Hindlimb muscle (tissue), 1 donor: ENCODE data around the gene DCAF10. TPM values are rescaled to one million over a fixed set of nuclear protein-coding genes. Genes with fewer than 3 reads are reported as not detected.
"Not testable (repeated sequence)": the region's sequence is repeated elsewhere in the genome, so short reads cannot be mapped to it uniquely, and the experiment has no call there.

Source experiments
- DNase-seq: peaks from one replicate; pipeline ENCODE4 v3.0.0-alpha.2; 2013
- polyA plus RNA-seq: library from polyadenylated mRNA; unstranded; fragments of 120-200 nt; gene quantifications from one replicate; pipeline ENCODE4 v1.2.1, GENCODE V29; 2013; ENCODE audit not compliant: insufficient read length

Gene DCAF10
- polyA plus RNA-seq, 1 donor: 22.8 TPM

DNA sequence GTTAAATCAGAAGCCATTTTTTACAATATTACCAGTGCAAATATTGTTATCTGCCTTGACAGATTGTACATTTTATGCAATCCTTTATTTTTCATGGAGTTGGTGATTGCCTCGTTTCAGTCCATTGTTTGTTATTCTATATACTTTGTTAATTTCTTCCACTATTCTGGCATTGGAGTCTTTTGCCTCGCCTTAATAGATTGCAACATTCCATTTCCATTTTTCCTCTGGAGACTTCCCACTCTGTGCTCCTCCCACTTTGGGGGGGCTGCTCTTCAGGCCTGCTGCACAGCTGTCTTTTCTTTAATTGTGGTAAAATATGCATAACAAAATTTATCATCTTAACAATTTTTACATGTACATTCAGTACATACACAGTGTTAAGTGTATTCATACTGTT, 4.4 kb upstream of the DCAF10 start:
- DNase-seq: no peak

DNA sequence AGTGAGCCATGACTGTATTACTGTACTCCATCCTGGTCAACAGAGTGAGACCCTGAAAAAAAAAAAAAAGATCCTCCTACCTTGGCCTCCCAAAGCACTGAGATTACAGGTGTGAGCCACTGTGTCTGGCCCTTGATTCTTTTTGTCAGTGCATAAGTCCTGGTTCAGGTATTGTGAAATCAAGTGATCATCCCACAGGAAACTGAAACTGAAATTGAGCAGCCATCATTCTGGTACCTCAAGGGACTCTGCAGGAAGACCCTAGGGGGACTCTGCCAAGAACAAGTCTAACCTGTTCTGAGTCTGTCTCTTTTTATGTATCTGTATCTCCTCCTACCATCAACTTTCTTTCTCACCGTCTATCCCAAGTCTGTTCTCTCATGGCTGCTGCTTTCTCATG, 1.9 kb upstream of the DCAF10 start:
- DNase-seq: no peak

DNA sequence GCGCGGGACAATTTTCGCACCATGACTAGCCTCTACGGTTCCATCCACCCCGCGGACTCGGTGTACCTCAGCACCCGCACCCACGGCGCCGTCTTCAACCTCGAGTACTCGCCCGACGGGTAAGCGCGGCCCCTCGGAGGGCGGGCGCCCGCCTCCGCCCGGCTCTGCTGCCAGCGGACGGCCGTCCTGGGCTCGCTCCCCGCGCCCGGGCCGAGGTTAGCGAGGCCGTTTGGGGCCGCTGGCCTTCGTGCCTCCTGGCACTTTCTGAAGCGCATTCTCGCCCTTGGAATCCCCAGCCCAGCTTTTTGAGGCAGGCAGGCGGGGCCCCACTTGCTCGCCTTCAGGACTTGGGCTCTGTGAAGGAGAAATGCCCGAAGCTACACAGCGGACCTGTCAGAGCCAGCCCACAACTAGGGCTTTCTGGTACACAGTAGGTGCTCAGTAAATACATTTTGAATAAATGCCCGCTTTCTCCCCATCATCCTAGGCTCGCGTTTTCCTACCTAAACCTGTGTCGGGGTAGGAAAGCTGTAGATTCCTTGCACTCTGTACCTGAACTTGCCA, 772 bp downstream of the DCAF10 start:
- no peak for DNase-seq

DNA sequence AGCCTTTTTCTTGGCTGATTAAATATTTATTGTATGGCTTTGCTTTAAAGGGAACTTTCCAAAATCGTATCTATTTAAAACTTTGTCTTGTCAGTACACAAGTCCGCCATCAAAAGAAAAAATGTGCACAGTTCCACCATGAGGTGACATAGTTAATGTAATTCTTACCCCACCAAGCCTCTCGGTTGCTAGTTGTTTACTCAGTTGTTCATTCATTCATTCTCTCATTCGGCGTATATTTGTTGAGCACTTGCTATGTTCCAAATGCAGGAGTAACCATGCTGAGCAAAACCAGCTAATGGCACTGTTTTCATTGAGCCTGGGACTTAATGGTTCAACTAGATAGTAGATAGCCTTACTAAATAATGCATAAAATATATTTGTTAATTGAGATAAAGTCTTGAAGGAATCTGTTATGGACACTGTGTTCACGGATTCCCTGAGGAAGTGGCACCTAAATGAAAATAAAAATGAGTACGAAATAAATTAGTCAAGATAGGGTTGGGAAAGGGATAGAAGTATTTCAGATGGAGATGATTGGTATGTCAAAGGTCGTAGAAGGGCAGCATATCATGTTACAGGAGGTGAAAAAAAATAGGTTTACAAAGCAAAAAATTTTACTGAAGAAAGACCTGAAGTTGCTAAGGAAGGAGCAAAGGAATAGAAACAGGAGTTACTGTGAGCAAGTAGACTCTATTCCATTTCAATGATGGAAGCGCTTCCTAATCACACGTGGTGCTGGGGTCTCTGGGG, 1.5 kb downstream of the DCAF10 start:
- no peak for DNase-seq

GRCh38 chr9:37806271-37806670, 5.7 kb downstream of the DCAF10 start:
- DNase-seq: no peak

DNA sequence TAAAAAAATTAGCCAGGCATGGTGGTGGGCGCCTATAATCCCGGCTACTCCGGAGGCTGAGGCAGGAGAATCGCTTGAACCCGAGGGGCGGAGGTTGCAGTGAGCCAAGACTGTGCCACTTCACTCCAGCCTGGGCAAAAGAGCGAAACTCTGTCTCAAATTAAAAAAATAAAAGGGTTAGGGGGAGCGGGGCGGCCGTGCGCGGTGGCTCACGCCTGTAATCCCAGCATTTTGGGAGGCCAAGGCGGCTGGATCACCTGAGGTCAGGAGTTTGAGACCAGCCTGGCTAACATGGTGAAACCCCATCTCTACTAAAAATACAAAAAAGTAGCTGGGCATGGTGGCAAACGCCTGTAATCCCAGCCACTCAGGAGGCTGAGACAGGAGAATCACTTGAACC, 9.1 kb downstream of the DCAF10 start:
- DNase-seq: not testable (repeated sequence)

GRCh38 chr9:37811906-37812476, 11.4 kb downstream of the DCAF10 start:
- no peak for DNase-seq

DNA sequence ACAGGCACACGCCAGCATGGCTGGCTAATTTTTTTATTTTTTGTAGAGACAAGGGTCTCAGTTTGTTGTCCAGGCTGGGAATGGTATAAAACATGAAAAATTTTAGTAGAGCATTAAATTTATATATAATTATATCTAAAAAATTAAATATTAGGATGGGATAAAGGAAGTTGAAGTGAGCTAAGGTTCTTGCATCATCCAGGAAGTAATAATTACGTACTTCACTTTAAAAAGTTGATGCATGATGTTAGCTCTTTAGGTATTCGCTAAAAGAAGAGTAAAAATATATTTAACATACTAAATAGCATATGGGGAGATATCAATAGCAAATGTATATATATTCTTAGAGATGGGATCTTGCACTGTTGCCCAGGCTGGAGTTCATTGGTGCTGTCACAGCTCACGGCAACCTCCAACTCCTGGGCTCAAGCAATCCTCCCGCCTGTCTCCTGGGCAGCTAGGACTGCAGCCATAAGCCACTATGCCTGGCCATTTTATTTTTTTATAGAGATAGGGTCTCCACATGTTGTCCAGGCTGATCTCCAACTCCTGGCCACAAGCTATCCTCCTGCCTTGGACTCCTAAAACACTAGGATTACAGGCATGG, 12.3 kb downstream of the DCAF10 start:
- DNase-seq: no peak

DNA sequence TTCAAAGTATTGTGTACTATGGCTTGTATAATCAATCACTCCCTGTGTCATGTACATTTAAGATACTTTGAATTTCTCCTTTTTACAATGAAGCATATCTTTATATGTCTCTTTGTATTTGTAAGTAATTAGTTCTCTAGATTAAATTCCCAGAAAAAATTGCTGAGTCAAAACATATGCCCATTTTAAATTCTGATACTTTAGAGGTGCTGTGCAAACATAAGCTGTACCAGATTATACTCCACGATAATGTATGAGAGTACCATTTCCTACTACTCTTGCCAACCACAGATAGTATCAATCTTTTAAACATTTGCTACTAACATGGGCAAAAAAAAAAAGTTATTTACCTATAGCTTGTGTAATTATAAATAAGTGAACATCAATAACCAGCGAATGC, 18.3 kb downstream of the DCAF10 start:
- DNase-seq: no peak

- no peak for DNase-seq
Observed at GRCh38 chr9:37820142-37820541, 19.5 kb downstream of the DCAF10 start.

GRCh38 chr9:37825174-37825573, 24.6 kb downstream of the DCAF10 start:
- DNase-seq: not testable (repeated sequence)

GRCh38 chr9:37827483-37828165, 27.0 kb downstream of the DCAF10 start:
- no peak for DNase-seq

DNA sequence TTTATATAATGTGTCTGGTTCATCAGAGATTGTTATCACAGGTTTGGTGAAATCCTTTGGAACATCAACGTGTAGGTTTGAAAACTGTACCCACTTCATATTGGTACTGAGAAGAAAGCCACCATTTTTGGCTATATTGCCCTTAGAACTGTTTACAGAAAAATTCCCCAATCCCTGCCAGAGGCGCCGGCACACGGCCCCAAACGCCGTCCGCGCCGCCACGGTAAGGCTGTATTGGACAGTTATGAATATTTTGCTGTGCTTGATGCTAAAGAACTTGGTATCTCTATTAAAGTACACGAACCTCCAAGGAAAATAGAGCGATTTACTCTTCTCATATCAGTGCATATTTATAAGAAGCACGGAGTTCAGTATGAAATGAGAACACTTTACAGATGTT, 35.2 kb downstream of the DCAF10 start:
- no peak for DNase-seq

DNA sequence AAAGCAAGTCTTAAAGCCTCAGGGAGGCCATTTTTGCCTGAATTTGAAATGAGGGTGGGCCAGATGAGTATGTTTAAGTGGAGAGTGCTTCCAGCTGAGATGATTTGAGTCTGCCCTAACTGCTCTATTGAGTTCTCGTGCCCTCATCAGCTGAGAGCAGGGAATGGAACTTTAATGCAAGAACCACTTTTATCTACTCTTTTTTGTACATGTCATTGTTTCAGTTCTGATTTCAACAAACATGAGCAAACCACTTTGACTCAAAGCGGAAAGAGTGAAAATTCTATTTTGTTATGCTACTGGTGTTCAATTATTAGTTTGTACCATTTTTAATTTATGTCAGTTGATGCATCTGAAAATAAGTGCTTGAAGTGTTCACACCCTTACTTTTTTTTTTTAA, 35.8 kb downstream of the DCAF10 start:
- DNase-seq: no peak

DNA sequence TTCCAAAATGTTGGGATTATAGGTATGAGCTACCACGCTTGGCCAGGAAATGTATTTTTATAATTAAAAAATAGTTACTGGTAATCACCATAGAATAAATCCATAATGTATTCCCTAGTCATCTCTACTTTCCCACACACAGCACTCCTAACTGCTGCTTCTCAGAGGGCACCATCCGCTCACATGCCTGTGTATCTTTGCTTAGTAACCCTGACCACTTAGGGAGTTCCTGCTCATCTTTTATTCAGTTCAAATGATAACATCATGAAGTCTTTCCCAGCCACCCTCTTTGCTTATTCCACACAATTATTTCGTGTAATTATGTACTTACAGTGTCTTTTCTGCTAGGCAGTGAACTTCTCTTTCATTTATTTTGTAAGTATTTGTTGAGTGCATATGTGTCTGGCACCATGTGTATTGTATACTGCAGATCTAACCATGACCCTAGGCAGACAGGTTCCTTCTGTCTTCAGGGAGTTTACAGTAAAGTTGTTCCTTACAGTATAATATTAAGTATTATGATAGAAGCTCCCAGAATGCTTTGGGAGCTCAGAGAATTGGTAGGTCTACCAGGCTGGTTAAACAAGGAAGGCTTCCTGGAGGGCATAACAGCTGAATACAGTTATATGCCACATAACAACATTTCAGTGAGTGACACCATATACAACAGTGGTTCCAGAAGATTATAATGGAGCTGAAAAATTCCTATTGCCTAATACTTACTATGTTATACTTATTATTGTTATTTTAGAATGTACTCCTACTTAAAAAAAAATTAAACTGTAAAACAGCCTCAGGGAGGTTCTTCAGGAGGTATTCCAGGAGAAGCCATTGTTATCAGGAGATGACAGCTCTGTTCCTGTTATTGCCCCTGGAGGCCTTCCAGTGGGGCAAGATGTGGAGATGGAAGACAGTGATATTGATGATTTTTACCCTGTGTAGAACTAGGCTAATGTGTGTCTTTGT, 39.2 kb downstream of the DCAF10 start:
- no peak for DNase-seq

- DNase-seq: no peak
Observed at GRCh38 chr9:37840560-37841194, 40.1 kb downstream of the DCAF10 start.

DNA sequence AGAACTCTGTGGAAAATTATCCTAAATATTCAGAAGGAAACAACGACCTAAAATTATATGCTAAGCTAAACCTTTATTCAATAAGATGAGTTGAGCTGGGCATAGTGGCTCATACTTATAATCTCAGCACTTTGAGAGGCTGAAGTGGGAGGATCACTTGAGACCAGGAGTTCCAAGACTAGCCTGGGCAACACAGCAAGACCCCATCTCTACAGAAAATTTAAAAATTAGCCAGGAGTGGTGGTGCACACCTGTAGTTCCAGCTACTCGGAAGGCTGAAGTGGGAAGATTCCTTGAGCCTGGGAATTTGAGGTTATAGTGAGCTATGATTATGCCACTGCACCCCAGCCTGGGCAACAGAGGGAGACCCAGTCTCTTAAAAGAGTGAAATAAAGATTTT, 51.6 kb downstream of the DCAF10 start:
- DNase-seq: no peak

GRCh38 chr9:37856551-37856950, 56.0 kb downstream of the DCAF10 start:
- no peak for DNase-seq

- DNase-seq: no peak
Observed at GRCh38 chr9:37859043-37859442, 58.4 kb downstream of the DCAF10 start.

GRCh38 chr9:37862530-37862929, 61.9 kb downstream of the DCAF10 start:
- DNase-seq: no peak

- no peak for DNase-seq
Observed at GRCh38 chr9:37870081-37870798, 69.6 kb downstream of the DCAF10 start.
